Measurements from ENCODE around the gene OSM. TPM values are rescaled to one million over a fixed set of nuclear protein-coding genes. Genes with fewer than 3 reads are reported as not detected.
"Not testable (repeated sequence)": the region's sequence is repeated elsewhere in the genome, so short reads cannot be mapped to it uniquely, and the experiment has no call there.

The OSM gene
- total RNA-seq, 8 experiments from 2014 or later: 0.08 to 0.71 (median 0.23) TPM; not detected in 3

DNA sequence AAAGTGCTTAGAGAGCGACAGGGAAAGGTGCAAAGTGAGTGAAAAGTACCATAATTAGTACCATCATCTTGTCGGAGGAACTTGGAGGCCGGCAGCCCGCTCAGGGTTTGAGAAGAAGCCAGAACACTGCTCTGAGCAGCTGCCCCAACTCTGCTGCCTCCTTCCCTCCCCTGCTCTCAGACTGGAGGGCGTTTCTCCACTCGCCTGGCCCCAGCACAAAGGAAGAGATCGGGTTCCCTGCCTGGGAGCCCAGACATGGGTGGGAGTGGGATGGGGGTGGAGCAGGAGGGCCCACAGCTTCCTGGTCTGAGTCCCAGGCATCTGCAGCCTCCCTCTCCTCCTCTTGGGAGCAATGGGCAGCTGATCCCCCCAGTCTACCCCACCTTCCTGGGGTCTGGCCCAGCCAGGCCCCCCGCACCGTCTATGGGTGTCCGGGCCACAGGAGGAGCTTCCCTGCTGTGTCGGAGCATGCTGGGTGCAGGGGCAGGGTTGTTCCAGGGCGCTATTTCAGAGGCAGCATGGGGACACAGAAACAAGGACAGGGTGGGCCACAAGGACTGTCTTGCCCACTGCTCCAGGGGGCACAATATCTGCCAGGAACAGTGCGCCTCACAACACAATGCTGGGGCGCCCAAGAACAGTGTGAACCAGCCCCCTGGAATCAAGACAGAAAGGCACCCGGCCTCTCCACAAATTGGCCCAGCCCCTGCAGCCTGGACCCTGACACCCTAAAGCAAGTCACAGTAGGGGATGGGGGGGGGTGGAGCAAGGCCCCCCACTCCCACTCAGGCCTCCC, 24.9 kb downstream of the OSM start:
- no peak for ATAC-seq (replicated peaks in 6 of 8)
- Histone ChIP-seq H3K27ac (no peak overlapping the region), H3K4me1 (replicated peaks in 1 of 2) (peaks cover 23 to 32% of the 10 kb centered on the region in 2 donors), H3K4me3 (no peak overlapping the region)
- in situ Hi-C loops (cut with MboI; ENCODE audit: low pct_unique_long_range_greater_than_20kb in 2 of 9, low sequenced_read_pairs in 9 of 9, unreplicated experiment in 9 of 9): loop anchor here in 1 of 9 experiments (25.0 kb wide), 1 partner anchor 129 kb away; no protein-coding TSS in a partner anchor
- 72 to 95% (median 80%) methylated on average over 1 to 4 of the region's 15 CpGs; no CpG with 5 or more reads in 4 of the 10 experiments for WGBS, 10 experiments

DNA sequence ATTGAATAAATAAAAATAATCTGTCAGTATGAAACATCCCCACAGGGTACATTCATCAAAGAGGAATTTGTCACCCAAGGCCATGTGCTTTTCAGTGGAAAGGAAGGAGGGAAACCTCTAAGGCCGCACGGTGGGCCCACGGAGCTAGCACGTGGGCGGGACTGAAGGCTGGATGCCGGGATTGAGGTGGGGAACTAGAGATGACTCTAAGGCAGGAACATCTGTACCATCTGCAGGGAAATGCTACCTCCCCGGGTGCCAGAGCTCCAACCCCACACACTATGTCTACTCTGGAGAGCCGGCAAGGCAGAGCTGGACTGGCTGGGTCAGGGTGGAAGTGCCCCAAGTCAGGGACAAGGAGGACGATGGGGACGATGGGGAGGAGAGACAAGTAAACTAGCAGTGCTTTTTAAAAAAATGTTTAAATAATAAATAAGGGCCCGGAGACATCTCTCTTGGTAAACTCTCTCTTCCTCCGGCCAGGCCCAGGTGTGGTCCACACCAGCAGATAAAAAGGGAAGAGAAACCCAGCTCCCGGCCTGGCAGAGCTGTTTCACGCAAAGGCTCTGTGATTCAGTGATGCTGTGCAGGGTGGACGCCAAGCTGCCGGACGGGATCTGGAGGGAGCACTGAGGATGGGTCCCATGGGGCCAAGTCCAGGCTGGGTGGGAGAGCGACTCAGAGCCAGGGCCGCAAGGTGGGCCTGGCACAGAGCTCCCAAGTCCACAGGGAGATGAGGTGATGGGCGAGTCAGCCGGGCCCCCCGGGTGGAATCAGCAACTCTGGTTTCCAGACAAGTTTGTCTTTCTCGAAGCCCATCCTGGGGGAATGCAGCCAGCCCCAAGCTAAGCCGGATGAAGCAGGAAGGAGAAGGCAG, 25.9 kb downstream of the OSM start:
- in situ Hi-C loops (cut with MboI; ENCODE audit: low pct_unique_long_range_greater_than_20kb in 2 of 9, low sequenced_read_pairs in 9 of 9, unreplicated experiment in 9 of 9): loop anchor here in 1 of 9 experiments (25.0 kb wide), 1 partner anchor 128 kb away; no protein-coding TSS in a partner anchor
- no peak for ATAC-seq (replicated peaks in 6 of 8)
- H3K27ac ChIP-seq: no peak overlapping the region
- WGBS, 10 experiments: 66 to 100% (median 89%) methylated on average over 1 to 20 of the region's 24 CpGs; no CpG with 5 or more reads in 2 of the 10 experiments
- peaks cover 23 to 28% of the 10 kb centered on the region in 2 donors for H3K4me1 ChIP-seq (replicated peaks in 1 of 2)
- H3K4me3 ChIP-seq: no peak overlapping the region

DNA sequence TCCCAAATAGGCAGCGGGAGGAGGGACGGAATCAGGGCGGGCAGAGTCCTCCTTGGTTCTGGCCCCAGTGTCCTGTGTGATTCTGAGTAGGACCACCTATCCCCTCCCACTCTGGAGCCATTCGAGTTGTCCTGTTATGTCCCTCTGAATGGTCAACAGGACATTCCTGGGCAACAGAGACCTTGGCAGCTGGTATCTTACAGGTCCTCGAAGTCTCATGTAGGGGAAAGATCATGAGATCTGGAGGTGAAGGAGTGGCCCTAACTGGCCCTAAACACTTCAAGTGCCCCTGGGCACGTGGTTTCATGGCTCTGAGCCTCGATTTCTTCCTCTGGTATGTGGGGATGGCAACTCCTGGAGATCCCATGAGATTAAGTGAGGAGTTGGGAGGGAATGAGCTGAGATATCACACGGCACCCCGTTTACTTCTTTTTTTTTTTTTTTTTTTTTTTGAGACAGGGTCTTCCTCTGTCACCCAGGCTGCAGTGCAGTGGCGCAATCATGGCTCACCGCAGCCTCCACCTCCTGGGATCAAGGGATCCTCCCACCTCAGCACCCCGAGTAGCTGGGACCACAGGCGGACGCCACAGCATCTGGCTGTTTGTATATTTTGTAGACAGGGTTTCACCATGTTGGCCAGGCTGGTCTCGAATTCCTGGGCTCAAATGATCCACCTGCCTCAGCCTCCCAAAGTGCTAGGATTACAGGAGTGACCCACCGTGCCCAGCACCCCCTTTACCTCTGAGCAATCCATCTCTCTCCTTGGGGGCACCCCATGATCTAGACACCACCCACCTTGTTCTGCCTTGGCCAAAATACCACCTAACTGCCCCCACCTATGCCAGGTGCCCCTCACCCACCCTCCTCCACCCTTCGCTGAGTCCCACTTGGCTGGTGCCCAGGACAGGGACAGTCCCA, 26.9 kb downstream of the OSM start:
- 74 to 100% (median 89%) methylated on average over 2 to 6 of the region's 17 CpGs; no CpG with 5 or more reads in 5 of the 10 experiments for WGBS, 10 experiments
- in situ Hi-C loops (cut with MboI; ENCODE audit: low pct_unique_long_range_greater_than_20kb in 2 of 9, low sequenced_read_pairs in 9 of 9, unreplicated experiment in 9 of 9): loop anchor here in 1 of 9 experiments (25.0 kb wide), 1 partner anchor 127 kb away; no protein-coding TSS in a partner anchor
- peaks cover 25 to 30% of the 10 kb centered on the region in 2 donors for H3K4me1 ChIP-seq (replicated peaks in 1 of 2)
- no peak for ATAC-seq (replicated peaks in 6 of 8)
- no peak overlapping the region for H3K27ac ChIP-seq
- no peak overlapping the region for H3K4me3 ChIP-seq

DNA sequence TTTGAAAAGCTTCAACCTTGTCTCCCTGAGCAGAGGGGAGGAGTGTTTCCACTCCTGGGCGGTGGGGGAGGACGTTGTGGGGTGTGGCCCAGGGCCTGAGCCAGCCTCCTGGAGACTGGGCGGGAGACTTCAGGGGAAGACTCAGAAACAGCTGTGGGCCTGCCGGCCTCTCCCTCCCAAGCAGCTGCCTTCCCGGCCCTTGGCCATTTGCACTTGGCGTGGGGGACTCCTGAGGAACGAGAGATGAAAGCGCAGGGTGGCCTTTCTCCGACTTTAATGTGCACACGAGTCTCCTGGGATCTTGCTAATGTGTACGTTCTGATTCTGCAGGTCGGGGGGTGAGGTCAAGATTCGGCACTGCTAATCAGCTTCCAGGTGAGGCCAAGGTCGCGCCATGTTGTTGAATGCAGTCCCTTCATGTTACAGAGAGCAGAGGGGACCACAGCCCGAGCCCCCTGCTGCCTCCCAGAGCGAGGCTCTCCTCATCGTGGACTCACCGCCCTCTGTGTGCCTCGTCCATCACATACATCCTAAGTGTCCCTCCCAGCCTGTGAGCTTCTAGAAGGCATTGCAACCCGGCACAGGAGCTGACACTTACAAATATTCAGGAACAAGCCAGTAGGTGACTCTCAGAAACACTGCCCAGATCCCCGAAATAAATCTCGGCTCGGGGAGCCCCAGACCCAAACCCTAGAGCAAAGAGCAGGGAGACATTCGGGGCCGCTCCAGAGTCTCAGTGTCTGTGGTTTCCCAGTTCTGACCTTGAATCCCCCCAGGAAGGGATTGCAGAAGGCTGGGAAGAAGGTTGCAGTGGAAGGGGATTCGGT, 27.8 kb downstream of the OSM start:
- 33 to 82% (median 50%) methylated on average over 2 to 15 of the region's 27 CpGs; no CpG with 5 or more reads in 3 of the 10 experiments for WGBS, 10 experiments
- in situ Hi-C loops (cut with MboI; ENCODE audit: low pct_unique_long_range_greater_than_20kb in 2 of 9, low sequenced_read_pairs in 9 of 9, unreplicated experiment in 9 of 9): loop anchor here in 1 of 9 experiments (25.0 kb wide), 1 partner anchor 127 kb away; no protein-coding TSS in a partner anchor
- H3K4me1 ChIP-seq (replicated peaks in 1 of 2): peaks cover 26 to 30% of the 10 kb centered on the region in 2 donors
- H3K4me3 ChIP-seq: no peak overlapping the region
- ATAC-seq (replicated peaks in 6 of 8): peak; percentile 62 to 86 (median 78)
- peak overlapping the region in 1 of 2 donors; percentile 3 for H3K27ac ChIP-seq

DNA sequence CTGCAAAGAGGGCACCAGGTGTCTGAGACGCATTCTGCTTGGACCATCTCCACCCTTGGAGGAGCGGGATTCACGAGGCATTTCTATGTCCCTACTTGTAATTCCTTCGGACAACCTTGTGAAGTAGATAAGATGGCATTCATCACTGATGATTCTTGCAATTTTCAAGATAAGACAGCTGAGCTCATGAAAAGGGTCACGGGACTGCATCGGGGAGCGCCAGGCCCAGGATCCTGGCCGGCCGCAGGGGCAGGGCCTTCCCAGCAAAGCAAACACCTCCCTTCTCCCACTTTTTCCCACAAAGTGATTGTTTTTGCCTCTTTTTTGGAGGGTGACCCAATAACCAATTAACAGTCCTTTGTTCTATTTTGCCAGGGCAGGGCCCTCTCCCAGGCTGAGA, 28.5 kb downstream of the OSM start:
- ATAC-seq (replicated peaks in 6 of 8): no peak
- 100% methylated on average over 2 to 6 of the region's 9 CpGs; no CpG with 5 or more reads in 6 of the 10 experiments for WGBS, 10 experiments

DNA sequence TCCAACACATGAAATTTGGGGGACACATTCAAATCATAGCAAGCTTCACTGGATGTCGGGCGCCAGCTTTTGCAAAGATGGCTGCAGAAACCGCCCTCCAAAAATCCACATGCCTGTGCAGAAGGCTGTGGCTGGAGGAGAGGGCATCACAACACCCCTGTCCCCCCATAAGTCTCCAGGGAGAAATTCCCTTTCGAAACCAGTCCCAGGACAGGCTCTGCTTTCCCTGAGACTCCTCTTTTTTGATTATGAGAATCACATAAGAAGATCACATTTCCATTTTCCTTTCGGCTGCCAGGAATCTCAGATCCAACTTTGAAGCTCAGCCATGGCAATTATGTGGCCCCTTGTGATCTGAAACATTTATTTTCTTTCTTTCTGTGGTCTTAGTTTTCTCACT, 29.8 kb downstream of the OSM start:
- Histone ChIP-seq H3K4me1 (replicated peaks in 1 of 2) (peaks cover 40% of the 10 kb centered on the region in 2 donors), H3K27ac (no peak overlapping the region), H3K4me3 (no peak overlapping the region)
- 85 to 100% (median 93%) methylated on average over 1 to 3 of the region's 5 CpGs; no CpG with 5 or more reads in 1 of the 10 experiments for whole genome bisulfite sequencing, 10 experiments
- in situ Hi-C loops (cut with MboI; ENCODE audit: low pct_unique_long_range_greater_than_20kb in 2 of 9, low sequenced_read_pairs in 9 of 9, unreplicated experiment in 9 of 9): loop anchor here in 1 of 9 experiments (25.0 kb wide), 1 partner anchor 125 kb away; no protein-coding TSS in a partner anchor
- ATAC-seq (replicated peaks in 6 of 8): no peak

More for the DNA sequence above, 28.5 kb downstream of the OSM start:
- H3K27ac ChIP-seq: no peak overlapping the region
- H3K4me3 ChIP-seq: no peak overlapping the region
- in situ Hi-C loops (cut with MboI; ENCODE audit: low pct_unique_long_range_greater_than_20kb in 2 of 9, low sequenced_read_pairs in 9 of 9, unreplicated experiment in 9 of 9): loop anchor here in 1 of 9 experiments (25.0 kb wide), 1 partner anchor 126 kb away; no protein-coding TSS in a partner anchor
- H3K4me1 ChIP-seq (replicated peaks in 1 of 2): peaks cover 29 to 32% of the 10 kb centered on the region in 2 donors

DNA sequence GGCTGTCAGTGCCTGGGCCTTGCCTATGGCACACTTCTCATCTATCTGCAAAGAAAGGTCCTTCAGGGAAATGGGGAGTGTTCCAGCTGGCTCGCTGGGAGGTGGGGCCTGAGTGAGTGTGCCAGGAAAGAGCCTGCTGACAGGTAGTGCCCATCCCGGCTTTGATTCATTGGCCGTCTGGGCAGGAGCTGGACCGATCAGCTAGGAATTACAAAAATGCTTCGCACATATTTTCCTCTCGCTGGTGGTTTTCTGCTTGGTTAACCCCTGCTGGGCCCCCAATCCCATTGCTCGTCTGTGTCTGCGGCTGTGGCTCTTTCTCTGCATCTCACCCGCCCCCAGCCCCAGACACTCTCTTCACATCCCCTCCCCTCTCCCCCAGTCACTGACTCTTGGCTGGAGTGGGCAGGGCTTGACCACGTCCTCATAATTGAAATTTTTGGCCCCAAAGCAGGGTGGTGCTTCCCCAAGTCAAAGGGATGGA, 30.9 kb downstream of the OSM start:
- no peak overlapping the region for H3K27ac ChIP-seq
- H3K4me3 ChIP-seq: no peak overlapping the region
- in situ Hi-C loops (cut with MboI; ENCODE audit: low pct_unique_long_range_greater_than_20kb in 2 of 9, low sequenced_read_pairs in 9 of 9, unreplicated experiment in 9 of 9): loop anchor here in 1 of 9 experiments (25.0 kb wide), 1 partner anchor 123 kb away; no protein-coding TSS in a partner anchor
- peak in 6 of 8 experiments; percentile 18 to 49 (median 26) for ATAC-seq (replicated peaks in 6 of 8)
- WGBS, 10 experiments: 60 to 100% (median 82%) methylated on average over 1 to 5 of the region's 10 CpGs; no CpG with 5 or more reads in 6 of the 10 experiments
- H3K4me1 ChIP-seq (replicated peaks in 1 of 2): peaks cover 40% of the 10 kb centered on the region in 2 donors

DNA sequence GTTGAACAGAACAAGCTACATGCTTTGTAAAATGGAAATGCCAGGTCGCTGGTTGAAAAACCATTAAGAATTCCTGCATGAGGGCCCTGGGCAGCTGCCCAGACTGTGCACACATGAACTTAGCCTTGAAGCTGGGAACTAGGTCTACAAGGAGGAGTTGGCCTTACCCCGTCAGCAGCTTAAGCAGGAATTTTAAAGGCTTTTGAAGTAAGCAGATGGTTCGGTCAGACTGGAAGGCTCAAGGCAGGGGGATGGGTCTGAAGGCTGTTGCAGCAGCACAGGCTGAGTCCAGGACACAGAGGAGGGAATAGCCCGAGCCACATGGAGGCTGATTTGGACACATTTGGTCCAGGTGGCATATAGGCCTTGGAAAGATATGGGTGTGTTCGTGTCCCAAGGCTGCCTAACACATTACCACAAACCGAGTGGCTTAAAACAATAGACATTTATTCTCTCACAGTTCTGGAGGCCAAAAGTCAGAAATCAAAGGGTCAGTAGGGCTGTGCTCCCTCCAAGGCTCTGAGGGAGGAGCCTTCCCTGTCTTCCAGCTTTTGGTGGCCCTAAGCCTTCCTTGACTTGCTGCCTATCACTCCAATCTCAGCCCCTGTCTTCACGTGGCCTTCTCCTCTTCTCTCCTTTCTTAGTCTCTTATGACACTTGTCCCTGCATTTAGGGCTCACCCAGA, 31.7 kb downstream of the OSM start:
- in situ Hi-C loops (cut with MboI; ENCODE audit: low pct_unique_long_range_greater_than_20kb in 2 of 9, low sequenced_read_pairs in 9 of 9, unreplicated experiment in 9 of 9): loop anchor here in 1 of 9 experiments (25.0 kb wide), 1 partner anchor 123 kb away; no protein-coding TSS in a partner anchor
- no peak overlapping the region for H3K27ac ChIP-seq
- H3K4me3 ChIP-seq: no peak overlapping the region
- WGBS, 10 experiments: 4 to 86% (median 64%) methylated on average over 2 to 5 of the region's 7 CpGs; no CpG with 5 or more reads in 2 of the 10 experiments
- peaks cover 40% of the 10 kb centered on the region in 2 donors for H3K4me1 ChIP-seq (replicated peaks in 1 of 2)
- ATAC-seq (replicated peaks in 6 of 8): peak in 5 of 8 experiments; percentile 10 to 84 (median 65)

DNA sequence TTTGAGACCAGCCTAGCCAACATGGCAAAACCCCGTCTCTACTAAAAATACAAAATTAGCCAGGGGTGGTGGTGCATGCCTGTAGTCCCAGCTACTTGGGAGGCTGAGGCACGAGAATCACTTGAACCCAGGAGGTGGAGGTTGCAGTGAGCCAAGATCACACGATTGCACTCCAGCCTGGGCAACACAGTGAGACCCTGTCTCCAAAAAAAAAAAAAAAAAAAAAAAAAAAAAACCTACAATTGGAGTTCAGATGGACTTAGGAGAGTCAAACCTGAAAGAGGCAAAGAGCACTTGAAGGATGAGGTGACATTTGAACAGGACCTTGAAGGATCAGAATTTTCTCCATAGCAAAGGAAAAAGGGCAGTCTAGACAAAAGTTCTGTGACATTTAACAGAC, 32.3 kb downstream of the OSM start:
- ATAC-seq (replicated peaks in 6 of 8); H3K4me3 ChIP-seq; H3K27ac ChIP-seq: not testable (repeated sequence)
- in situ Hi-C loops (cut with MboI; ENCODE audit: low pct_unique_long_range_greater_than_20kb in 2 of 9, low sequenced_read_pairs in 9 of 9, unreplicated experiment in 9 of 9): loop anchor here in 1 of 9 experiments (25.0 kb wide), 1 partner anchor 122 kb away; no protein-coding TSS in a partner anchor
- peaks cover 42% of the 10 kb centered on the region in 2 donors for H3K4me1 ChIP-seq (replicated peaks in 1 of 2)
- WGBS, 10 experiments: 72 to 100% (median 90%) methylated on average over 1 to 3 of the region's 3 CpGs; no CpG with 5 or more reads in 3 of the 10 experiments

DNA sequence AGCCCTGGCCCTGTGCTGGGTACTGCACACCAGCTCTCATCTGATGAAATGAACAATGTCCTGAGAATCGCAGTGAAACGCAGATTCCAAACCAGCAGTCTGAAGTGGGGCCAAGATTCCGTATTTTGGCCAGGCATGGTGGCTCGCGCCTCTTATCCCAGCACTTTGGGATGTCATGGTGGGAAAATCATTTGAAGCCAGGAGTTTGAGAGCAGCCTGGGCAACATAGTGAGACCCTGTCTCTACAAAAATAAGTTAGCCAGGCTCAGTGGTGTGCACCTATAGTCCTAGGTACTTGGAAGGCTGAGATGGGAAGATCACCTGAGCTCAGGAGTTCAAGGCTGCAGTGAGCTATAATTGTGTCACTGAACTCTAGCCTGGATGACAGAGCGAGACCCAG, 33.1 kb downstream of the OSM start:
- in situ Hi-C loops (cut with MboI; ENCODE audit: low pct_unique_long_range_greater_than_20kb in 2 of 9, low sequenced_read_pairs in 9 of 9, unreplicated experiment in 9 of 9): loop anchor here in 1 of 9 experiments (25.0 kb wide), 1 partner anchor 121 kb away; no protein-coding TSS in a partner anchor
- no peak overlapping the region for H3K4me3 ChIP-seq
- peaks cover 42% of the 10 kb centered on the region in 2 donors for H3K4me1 ChIP-seq (replicated peaks in 1 of 2)
- ATAC-seq (replicated peaks in 6 of 8): no peak
- 18 to 100% (median 95%) methylated on average over 1 to 4 of the region's 6 CpGs; no CpG with 5 or more reads in 4 of the 10 experiments for WGBS, 10 experiments
- no peak overlapping the region for H3K27ac ChIP-seq
